Measurements from ENCODE around the gene CCDC71.

DNA sequence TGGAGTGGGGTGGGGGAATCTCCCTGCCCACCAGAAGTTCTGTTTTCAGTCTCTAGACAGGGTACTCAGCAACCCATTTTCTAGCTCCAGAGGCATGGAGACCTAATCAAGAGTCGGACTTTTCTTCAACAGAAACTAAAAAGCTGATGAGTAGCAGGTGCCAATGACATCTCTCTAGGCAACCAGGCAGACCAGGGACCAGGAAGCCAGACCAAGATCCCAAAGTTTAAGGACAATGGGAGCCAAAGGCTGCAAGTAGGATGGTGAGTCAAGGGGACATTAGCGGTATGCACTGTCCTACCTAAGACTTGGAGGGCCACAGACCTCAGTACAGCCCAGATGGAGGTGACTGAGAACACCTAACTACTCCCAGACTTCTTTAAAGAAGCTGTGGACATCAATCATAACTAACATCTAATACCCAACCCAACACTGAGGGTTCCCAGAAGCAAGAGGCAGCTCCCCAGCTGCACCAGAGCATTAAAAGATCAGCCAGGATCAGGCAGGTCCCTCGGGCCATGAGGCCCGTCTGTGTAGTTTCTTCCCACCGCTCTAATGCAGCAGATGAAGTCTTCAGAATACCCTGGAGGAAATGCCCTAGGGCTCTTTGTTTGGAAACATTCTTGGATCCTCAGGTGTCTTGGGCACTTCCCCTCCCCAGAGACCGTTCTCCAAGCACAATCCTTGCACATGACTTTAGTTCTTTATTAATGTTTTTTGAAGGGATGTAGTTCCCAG is 979 bp downstream of the CCDC71 start:
- TF ChIP-seq CTCF (IDR thresholded peaks at IDR 0.05) (no peak), POLR2A (IDR thresholded peaks at IDR 0.05) (no peak), EP300 (IDR thresholded peaks at IDR 0.05) (no peak)

Measured in tibial nerve (tissue), 4 donors.